A172 (cell line): ENCODE measurements around the gene DGAT2L6. TPM values are rescaled to one million over a fixed set of nuclear protein-coding genes. Genes with fewer than 3 reads are reported as not detected.

Experiments used
- total RNA-seq: library from RNA; depleted of rRNA; stranded (reverse); fragments of >200 nt; shearing (Covaris generic); gene quantifications from 2 replicates; pipeline ENCODE4 v1.2.3, GENCODE V29; 2014; rRNA removed

The DGAT2L6 gene
- total RNA-seq, 1 experiment from 2014 or later = not detected

Other genes starting within 250 kb of the DGAT2L6 start
- not detected in 2 replicates for gene AWAT2, start 127.5 kb upstream of the DGAT2L6 start, total RNA-seq
- gene OTUD6A, start 115.0 kb upstream of the DGAT2L6 start, total RNA-seq = not detected in 2 replicates
- 44.1 and 45.0 TPM in 2 replicates for gene IGBP1, start 44.0 kb upstream of the DGAT2L6 start, total RNA-seq
- gene AWAT1, start 57.2 kb downstream of the DGAT2L6 start, total RNA-seq = not detected in 2 replicates
- not detected in 2 replicates for gene P2RY4, start 82.7 kb downstream of the DGAT2L6 start, total RNA-seq
- not detected in 2 replicates for gene ARR3, start 90.9 kb downstream of the DGAT2L6 start, total RNA-seq
- not detected in 2 replicates for gene RAB41, start 104.7 kb downstream of the DGAT2L6 start, total RNA-seq
- gene PDZD11, start 112.4 kb downstream of the DGAT2L6 start, total RNA-seq = 105 and 113 TPM in 2 replicates
- gene KIF4A, start 112.6 kb downstream of the DGAT2L6 start, total RNA-seq = 44.8 and 51.2 TPM in 2 replicates
- gene GDPD2, start 245.8 kb downstream of the DGAT2L6 start, total RNA-seq = 0.07 and 0.12 TPM in 2 replicates